HL-60 (cell line): ENCODE measurements around the gene SPTAN1.

ENCODE experiments used
- TF ChIP-seq, protein P1 (sequence below): IDR thresholded peaks from one replicate; pipeline ENCODE4 v1.5.1; 2011; ENCODE audit warnings: low read length, control low read depth, inconsistent platforms; ENCODE audit not compliant: insufficient read depth
- TF ChIP-seq, protein P2 (sequence below): IDR thresholded peaks from 2 replicates; pipeline ENCODE4 v1.6.1; 2012; ENCODE audit warnings: low read depth; ENCODE audit not compliant: insufficient replicate concordance

DNA sequence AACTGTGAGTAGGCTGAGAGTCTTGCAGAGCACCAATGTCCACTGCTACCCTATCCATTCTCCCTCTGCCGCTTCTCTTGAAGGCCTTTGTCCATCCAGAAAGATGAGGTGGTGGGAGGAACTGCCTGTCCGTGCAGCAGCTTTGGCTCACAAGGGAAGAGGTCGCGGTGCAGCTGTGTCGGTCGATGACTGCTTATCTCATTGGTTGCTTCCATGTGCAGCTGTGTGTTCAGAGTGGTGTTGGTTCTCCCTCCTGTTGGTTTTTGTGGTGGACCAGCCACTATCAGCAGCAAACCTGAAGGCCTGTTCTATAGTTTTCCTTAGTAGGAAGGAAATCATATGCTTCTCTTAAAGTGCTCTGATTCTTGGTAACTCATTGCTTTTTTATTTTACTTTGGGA, 40.7 kb downstream of the SPTAN1 start:
- TF ChIP-seq, protein P1, sequence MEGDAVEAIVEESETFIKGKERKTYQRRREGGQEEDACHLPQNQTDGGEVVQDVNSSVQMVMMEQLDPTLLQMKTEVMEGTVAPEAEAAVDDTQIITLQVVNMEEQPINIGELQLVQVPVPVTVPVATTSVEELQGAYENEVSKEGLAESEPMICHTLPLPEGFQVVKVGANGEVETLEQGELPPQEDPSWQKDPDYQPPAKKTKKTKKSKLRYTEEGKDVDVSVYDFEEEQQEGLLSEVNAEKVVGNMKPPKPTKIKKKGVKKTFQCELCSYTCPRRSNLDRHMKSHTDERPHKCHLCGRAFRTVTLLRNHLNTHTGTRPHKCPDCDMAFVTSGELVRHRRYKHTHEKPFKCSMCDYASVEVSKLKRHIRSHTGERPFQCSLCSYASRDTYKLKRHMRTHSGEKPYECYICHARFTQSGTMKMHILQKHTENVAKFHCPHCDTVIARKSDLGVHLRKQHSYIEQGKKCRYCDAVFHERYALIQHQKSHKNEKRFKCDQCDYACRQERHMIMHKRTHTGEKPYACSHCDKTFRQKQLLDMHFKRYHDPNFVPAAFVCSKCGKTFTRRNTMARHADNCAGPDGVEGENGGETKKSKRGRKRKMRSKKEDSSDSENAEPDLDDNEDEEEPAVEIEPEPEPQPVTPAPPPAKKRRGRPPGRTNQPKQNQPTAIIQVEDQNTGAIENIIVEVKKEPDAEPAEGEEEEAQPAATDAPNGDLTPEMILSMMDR = no peak
- TF ChIP-seq, protein P2, sequence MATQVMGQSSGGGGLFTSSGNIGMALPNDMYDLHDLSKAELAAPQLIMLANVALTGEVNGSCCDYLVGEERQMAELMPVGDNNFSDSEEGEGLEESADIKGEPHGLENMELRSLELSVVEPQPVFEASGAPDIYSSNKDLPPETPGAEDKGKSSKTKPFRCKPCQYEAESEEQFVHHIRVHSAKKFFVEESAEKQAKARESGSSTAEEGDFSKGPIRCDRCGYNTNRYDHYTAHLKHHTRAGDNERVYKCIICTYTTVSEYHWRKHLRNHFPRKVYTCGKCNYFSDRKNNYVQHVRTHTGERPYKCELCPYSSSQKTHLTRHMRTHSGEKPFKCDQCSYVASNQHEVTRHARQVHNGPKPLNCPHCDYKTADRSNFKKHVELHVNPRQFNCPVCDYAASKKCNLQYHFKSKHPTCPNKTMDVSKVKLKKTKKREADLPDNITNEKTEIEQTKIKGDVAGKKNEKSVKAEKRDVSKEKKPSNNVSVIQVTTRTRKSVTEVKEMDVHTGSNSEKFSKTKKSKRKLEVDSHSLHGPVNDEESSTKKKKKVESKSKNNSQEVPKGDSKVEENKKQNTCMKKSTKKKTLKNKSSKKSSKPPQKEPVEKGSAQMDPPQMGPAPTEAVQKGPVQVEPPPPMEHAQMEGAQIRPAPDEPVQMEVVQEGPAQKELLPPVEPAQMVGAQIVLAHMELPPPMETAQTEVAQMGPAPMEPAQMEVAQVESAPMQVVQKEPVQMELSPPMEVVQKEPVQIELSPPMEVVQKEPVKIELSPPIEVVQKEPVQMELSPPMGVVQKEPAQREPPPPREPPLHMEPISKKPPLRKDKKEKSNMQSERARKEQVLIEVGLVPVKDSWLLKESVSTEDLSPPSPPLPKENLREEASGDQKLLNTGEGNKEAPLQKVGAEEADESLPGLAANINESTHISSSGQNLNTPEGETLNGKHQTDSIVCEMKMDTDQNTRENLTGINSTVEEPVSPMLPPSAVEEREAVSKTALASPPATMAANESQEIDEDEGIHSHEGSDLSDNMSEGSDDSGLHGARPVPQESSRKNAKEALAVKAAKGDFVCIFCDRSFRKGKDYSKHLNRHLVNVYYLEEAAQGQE = no peak
